CD14-positive monocyte (primary cell): ENCODE data around the gene ADGRL3. TPM values are rescaled to one million over a fixed set of nuclear protein-coding genes. Genes with fewer than 3 reads are reported as not detected.

Source experiments
- DNase-seq, 3 donors: peaks; one replicate each; pipeline ENCODE4 v3.0.0-alpha.2; 2011 to 2022
- H2AFZ ChIP-seq: 2 replicates; pipeline ENCODE4 v1.6.0; 2012; ENCODE audit warnings: mild to moderate bottlenecking, low read depth, low read length, inconsistent platforms; ENCODE audit not compliant: insufficient read depth, poor library complexity, severe bottlenecking
- H3K27ac ChIP-seq, 2 donors: 1 replicate in 1 of 2; 2 replicates in 1 of 2; pipeline ENCODE4 v1.5.1; 2012 to 2013; ENCODE audit warnings: low read length in 2 of 2, control low read depth in 1 of 2, inconsistent platforms in 1 of 2, low read depth in 1 of 2, mild to moderate bottlenecking in 1 of 2
- H3K27me3 ChIP-seq, 2 donors: one replicate each; pipeline versions ENCODE4 v1.6.0 to v1.6.1; 2011 to 2013; ENCODE audit warnings: low read length in 2 of 2; ENCODE audit not compliant: control insufficient read depth in 2 of 2, insufficient read depth in 2 of 2
- H3K36me3 ChIP-seq, 2 donors: replicated peaks in 1 of 2; 1 replicate in 1 of 2; 2 replicates in 1 of 2; pipeline versions ENCODE4 v1.5.1 to v1.6.1; 2012 to 2013; ENCODE audit warnings: low read length in 2 of 2, control low read depth in 1 of 2, inconsistent platforms in 1 of 2, mild to moderate bottlenecking in 1 of 2; ENCODE audit not compliant: insufficient read depth in 2 of 2, control insufficient read depth in 1 of 2
- H3K4me1 ChIP-seq, 2 donors: 1 replicate in 1 of 2; 2 replicates in 1 of 2; pipeline versions ENCODE4 v1.5.1 to v1.6.1; 2012 to 2013; ENCODE audit warnings: low read length in 2 of 2, control low read depth in 1 of 2, inconsistent platforms in 1 of 2, mild to moderate bottlenecking in 1 of 2, moderate library complexity in 1 of 2; ENCODE audit not compliant: insufficient read depth in 2 of 2, control insufficient read depth in 1 of 2
- H3K4me2 ChIP-seq: replicated peaks from 2 replicates; pipeline ENCODE3; 2012; ENCODE audit warnings: low read length, moderate library complexity, mild to moderate bottlenecking; ENCODE audit not compliant: poor library complexity, severe bottlenecking; ENCODE audit errors: extremely low read depth
- H3K4me3 ChIP-seq, 3 experiments: fragments of 200-600 bp in 1 of 3; sonication (generic) in 1 of 3; replicated peaks in 1 of 3; 1 replicate in 2 of 3; 2 replicates in 1 of 3; pipeline ENCODE4 v1.5.1; 2011 to 2013; ENCODE audit warnings: low read length in 3 of 3, mild to moderate bottlenecking in 3 of 3, control low read depth in 2 of 3, low read depth in 2 of 3, inconsistent platforms in 1 of 3, moderate library complexity in 1 of 3
- H3K79me2 ChIP-seq: 2 replicates; pipeline ENCODE4 v1.6.0; 2012; ENCODE audit warnings: mild to moderate bottlenecking, control low read depth, inconsistent platforms, low read length, moderate library complexity; ENCODE audit not compliant: insufficient read depth
- H3K9ac ChIP-seq: 2 replicates; pipeline ENCODE4 v1.6.0; 2017; ENCODE audit warnings: low read length, mild to moderate bottlenecking; ENCODE audit not compliant: insufficient read depth, poor library complexity, severe bottlenecking
- H3K9me3 ChIP-seq, 2 donors: replicated peaks in 1 of 2; 1 replicate in 1 of 2; 2 replicates in 1 of 2; pipeline versions ENCODE4 v1.5.1 to v1.6.1; 2012 to 2013; ENCODE audit warnings: low read length in 2 of 2, control low read depth in 1 of 2; ENCODE audit not compliant: control insufficient read depth in 1 of 2, insufficient read depth in 1 of 2
- H4K20me1 ChIP-seq: 2 replicates; pipeline ENCODE4 v1.6.0; 2012; ENCODE audit warnings: mild to moderate bottlenecking, low read length, control low read depth, moderate library complexity; ENCODE audit not compliant: insufficient read depth
- H3K27ac Mint-ChIP-seq, 7 donors: one replicate each; pipeline ENCODE4 v1.8.0; 2020; ENCODE audit warnings: mild to moderate bottlenecking in 7 of 7, mixed read lengths in 7 of 7, moderate library complexity in 6 of 7, inconsistent platforms in 2 of 7
- H3K27me3 Mint-ChIP-seq, 3 donors: one replicate each; pipeline ENCODE4 v1.8.0; 2021 to 2022; ENCODE audit warnings: low read depth in 3 of 3, mild to moderate bottlenecking in 3 of 3, mixed read lengths in 3 of 3, moderate library complexity in 3 of 3, inconsistent platforms in 1 of 3
- H3K36me3 Mint-ChIP-seq, 2 donors: one replicate each; pipeline ENCODE4 v1.8.0; 2020; ENCODE audit warnings: mixed read lengths in 2 of 2, inconsistent platforms in 1 of 2, mild to moderate bottlenecking in 1 of 2
- H3K4me1 Mint-ChIP-seq: one replicate; pipeline ENCODE4 v1.8.0; 2020; ENCODE audit warnings: mild to moderate bottlenecking, mixed read lengths
- H3K4me3 Mint-ChIP-seq, 2 donors: one replicate each; pipeline ENCODE4 v1.8.0; 2020; ENCODE audit warnings: mild to moderate bottlenecking in 2 of 2, mixed read lengths in 2 of 2, moderate library complexity in 1 of 2
- H3K9me3 Mint-ChIP-seq, 7 donors: one replicate each; pipeline ENCODE4 v1.8.0; 2020 to 2022; ENCODE audit warnings: mixed read lengths in 7 of 7, mild to moderate bottlenecking in 6 of 7, moderate library complexity in 6 of 7, inconsistent platforms in 2 of 7
- CTCF ChIP-seq: fragments of 200-600 bp; IDR thresholded peaks from one replicate; pipeline ENCODE4 v1.8.0; 2022; ENCODE audit warnings: antibody characterized with exemption, mild to moderate bottlenecking
- WGBS: methylation state at CpG from one replicate; pipeline ENCODE4 v1.1.5; 2013; ENCODE audit warnings: missing lambda C conversion rate; ENCODE audit not compliant: insufficient coverage; 5-methylcytosine and 5-hydroxymethylcytosine counted together
- intact Hi-C, 2 donors: fragments of 100-400 bp; cut with micrococcal nuclease; formaldehyde crosslinking; loops; one replicate each; pipeline versions ENCODE4 v1.15.0 to v1.15.1; 2023
- polyA plus RNA-seq, 3 donors: library from polyadenylated mRNA; depleted of rRNA in 1 of 3; unstranded in 2 of 3; stranded (reverse) in 1 of 3; fragments of 300-500 nt in 2 of 3; fragments of >200 nt in 1 of 3; fragmentation: Illumina TruSeq in 2 of 3; gene quantifications; 1 replicate in 2 of 3; 2 replicates in 1 of 3; pipeline ENCODE4 v1.2.3, GENCODE V29; 2012 to 2021

The ADGRL3 gene
- polyA plus RNA-seq, 3 donors: not detected

GRCh38 chr4:61389640-61390039 is 189.5 kb downstream of the ADGRL3 start:
- DNase-seq: no peak
- H3K4me3 ChIP-seq: no peak overlapping the region
- no peaks in the 10 kb centered on the region for H4K20me1 ChIP-seq
- no peak overlapping the region for H3K27ac ChIP-seq
- WGBS: 88% methylated on average over 1 of the region's 2 CpGs
- peaks cover 0 to 5% of the 10 kb centered on the region in 2 donors for H3K9me3 ChIP-seq
- no peak for TF ChIP-seq CTCF
- no peak overlapping the region for H3K9ac ChIP-seq
- no peaks in the 10 kb centered on the region for H3K36me3 ChIP-seq
- Mint-ChIP-seq H3K9me3 (peaks cover 0 to 10% (median 2%) of the 10 kb centered on the region in 7 donors), H3K27ac (no peak overlapping the region), H3K4me1 (no peaks in the 10 kb centered on the region), H3K4me3 (no peak overlapping the region), H3K36me3 (no peaks in the 10 kb centered on the region), H3K27me3 (no peaks in the 10 kb centered on the region)
- H3K4me2 ChIP-seq: no peak overlapping the region
- no peaks in the 10 kb centered on the region for H3K27me3 ChIP-seq
- no peaks in the 10 kb centered on the region for H3K79me2 ChIP-seq
- no peak overlapping the region for H2AFZ ChIP-seq
- intact Hi-C loops: no loop called here
- H3K4me1 ChIP-seq: no peaks in the 10 kb centered on the region

GRCh38 chr4:61395754-61396153 is 195.6 kb downstream of the ADGRL3 start:
- H3K36me3 Mint-ChIP-seq: no peaks in the 10 kb centered on the region
- Histone ChIP-seq H3K4me2 (no peak overlapping the region), H3K4me1 (peaks cover 0 to 3% of the 10 kb centered on the region in 2 donors), H3K27me3 (no peaks in the 10 kb centered on the region), H4K20me1 (no peaks in the 10 kb centered on the region), H2AFZ (no peak overlapping the region), H3K9me3 (peaks cover 0 to 5% of the 10 kb centered on the region in 2 donors), H3K27ac (no peak overlapping the region), H3K79me2 (no peaks in the 10 kb centered on the region), H3K36me3 (no peaks in the 10 kb centered on the region), H3K9ac (no peak overlapping the region), H3K4me3 (no peak overlapping the region)
- H3K9me3 Mint-ChIP-seq: peaks cover 0 to 8% (median 2%) of the 10 kb centered on the region in 7 donors
- no peak overlapping the region for H3K27ac Mint-ChIP-seq
- intact Hi-C loops: no loop called here
- no peak for TF ChIP-seq CTCF
- H3K4me3 Mint-ChIP-seq: no peak overlapping the region
- peaks cover 0 to 1% (median 0%) of the 10 kb centered on the region in 3 donors for H3K27me3 Mint-ChIP-seq
- no peak for DNase-seq
- WGBS: 90% methylated on average over 2 of the region's 3 CpGs
- peaks cover 7% of the 10 kb centered on the region for H3K4me1 Mint-ChIP-seq
